Keratinocyte (primary cell): ENCODE measurements around the gene TNNC1. TPM values are rescaled to one million over a fixed set of nuclear protein-coding genes. Genes with fewer than 3 reads are reported as not detected.

Experiments used
- DNase-seq: peaks from one replicate; pipeline ENCODE4 v3.0.0-alpha.2; 2011; ENCODE audit warnings: low read depth, missing footprints, low spot score
- FAIRE-seq: peaks from 2 replicates; lab custom pipeline; 2011; peaks lifted over from hg19 to GRCh38; lab: Jason Lieb, UNC
- H2AFZ ChIP-seq: 2 replicates; pipeline ENCODE4 v1.6.0; 2012; ENCODE audit warnings: low read length, control low read depth, inconsistent platforms; ENCODE audit not compliant: control insufficient read depth
- H3K27ac ChIP-seq: 2 replicates; pipeline ENCODE4 v1.5.1; 2011; ENCODE audit warnings: low read length; ENCODE audit not compliant: control insufficient read depth, insufficient read depth
- H3K27me3 ChIP-seq: 3 replicates; pipeline ENCODE4 v1.6.0; 2011; ENCODE audit warnings: low read length; ENCODE audit not compliant: control insufficient read depth, insufficient read depth; ENCODE audit errors: extremely low read depth
- H3K36me3 ChIP-seq, 2 experiments: 2 replicates in 1 of 2; 3 replicates in 1 of 2; pipeline ENCODE4 v1.5.1; 2011; ENCODE audit warnings: low read length in 2 of 2, mild to moderate bottlenecking in 1 of 2; ENCODE audit not compliant: control insufficient read depth in 2 of 2, insufficient read depth in 2 of 2; ENCODE audit errors: extremely low read depth in 1 of 2
- H3K4me1 ChIP-seq: 3 replicates; pipeline ENCODE4 v1.5.1; 2011; ENCODE audit warnings: low read length; ENCODE audit not compliant: control insufficient read depth, insufficient read depth; ENCODE audit errors: extremely low read depth
- H3K4me2 ChIP-seq: 3 replicates; pipeline ENCODE4 v1.6.0; 2011; ENCODE audit warnings: low read depth, low read length; ENCODE audit not compliant: control insufficient read depth, insufficient read depth; ENCODE audit errors: extremely low read depth
- H3K4me3 ChIP-seq, 3 experiments: fragments of 200-600 bp in 1 of 3; sonication (generic) in 1 of 3; 2 replicates in 2 of 3; 3 replicates in 1 of 3; pipeline ENCODE4 v1.5.1; 2011 to 2016; ENCODE audit warnings: low read length in 3 of 3, mild to moderate bottlenecking in 3 of 3, control low read depth in 2 of 3, inconsistent platforms in 1 of 3, low read depth in 1 of 3, mixed read lengths in 1 of 3, mixed run types in 1 of 3, moderate library complexity in 1 of 3; ENCODE audit not compliant: control insufficient read depth in 2 of 3, insufficient read depth in 2 of 3; ENCODE audit errors: extremely low read depth in 1 of 3
- H3K79me2 ChIP-seq: 2 replicates; pipeline ENCODE4 v1.6.0; 2012; ENCODE audit warnings: low read length; ENCODE audit not compliant: control insufficient read depth, insufficient read depth
- H3K9ac ChIP-seq: 3 replicates; pipeline ENCODE4 v1.6.0; 2011; ENCODE audit warnings: low read length; ENCODE audit not compliant: control insufficient read depth, insufficient read depth; ENCODE audit errors: extremely low read depth
- H3K9me1 ChIP-seq: 3 replicates; pipeline ENCODE4 v1.6.0; 2011; ENCODE audit warnings: low read length; ENCODE audit not compliant: control insufficient read depth, insufficient read depth; ENCODE audit errors: extremely low read depth
- H3K9me3 ChIP-seq: 2 replicates; pipeline ENCODE4 v1.5.1; 2012; ENCODE audit warnings: low read depth, low read length; ENCODE audit not compliant: control insufficient read depth
- H4K20me1 ChIP-seq: 3 replicates; pipeline ENCODE4 v1.6.0; 2011; ENCODE audit warnings: low read length; ENCODE audit not compliant: control insufficient read depth, insufficient read depth; ENCODE audit errors: extremely low read depth
- CTCF ChIP-seq, 3 experiments: IDR thresholded peaks in 1 of 3; conservative IDR thresholded peaks in 1 of 3; optimal IDR thresholded peaks in 1 of 3; 2 replicates in 2 of 3; 3 replicates in 1 of 3; pipeline versions ENCODE3 to v1.5.1; 2011; ENCODE audit warnings: low read length in 3 of 3, mild to moderate bottlenecking in 3 of 3, moderate library complexity in 2 of 3, control low read depth in 1 of 3, inconsistent platforms in 1 of 3; ENCODE audit not compliant: insufficient read depth in 2 of 3; ENCODE audit errors: extremely low read depth in 1 of 3
- EZH2 ChIP-seq: IDR thresholded peaks from one replicate; pipeline ENCODE4 v1.6.1; 2012; ENCODE audit warnings: inconsistent platforms, mild to moderate bottlenecking, low read length, moderate library complexity
- dilution Hi-C: fragments of 300-500 bp; cut with MboI; formaldehyde crosslinking; loops from one replicate; pipeline ENCODE4 v1.7.0; 2020; ENCODE audit warnings: low sequenced_read_pairs; ENCODE audit not compliant: extremely low pct_ligation_motif_present
- polyA plus RNA-seq, 5 experiments: library from polyadenylated mRNA; depleted of rRNA in 3 of 5; stranded (reverse) in 3 of 5; stranded (forward) in 1 of 5; unstranded in 1 of 5; fragments of >200 nt; gene quantifications; 1 replicate in 1 of 5; 2 replicates in 3 of 5; 3 replicates in 1 of 5; pipeline versions ENCODE4 v1.2.1 to v1.2.3, GENCODE V29; 2011 to 2012; ENCODE audit warnings: missing spikeins in 2 of 5, low read depth in 1 of 5, low replicate concordance in 1 of 5

Gene TNNC1
- polyA plus RNA-seq, 1 donor (not counting 4 experiments of a cell fraction or from before 2014, with no cell fraction given), result 0.33 TPM

GRCh38 chr3:52483081-52483480 lies 29.2 kb upstream of the TNNC1 start:
- Histone ChIP-seq H3K4me2 (no peak overlapping the region), H3K4me3 (no peak overlapping the region), H4K20me1 (no peaks in the 10 kb centered on the region), H3K36me3 (peaks cover 48 to 54% of the 10 kb centered on the region in 2 experiments), H3K79me2 (no peaks in the 10 kb centered on the region), H3K9ac (no peak overlapping the region), H3K9me1 (no peaks in the 10 kb centered on the region), H3K9me3 (no peaks in the 10 kb centered on the region), H3K27me3 (no peaks in the 10 kb centered on the region), H2AFZ (no peak overlapping the region), H3K4me1 (peaks cover 12% of the 10 kb centered on the region), H3K27ac (no peak overlapping the region)
- DNase-seq (no peak), FAIRE-seq (no peak)
- no peak for TF ChIP-seq CTCF (optimal IDR thresholded peaks at IDR 0.05 in 1 of 3, IDR thresholded peaks at IDR 0.05 in 1 of 3, conservative IDR thresholded peaks at IDR 0.05 in 1 of 3; ENCODE audit: extremely low read depth in 1 of 3, insufficient read depth in 2 of 3, low read length in 3 of 3)
- no peak for TF ChIP-seq EZH2
- dilution Hi-C loops, result no loop called here

GRCh38 chr3:52481819-52482521 lies 28.1 kb upstream of the TNNC1 start:
- DNase-seq, result no peak
- peak in 1 of 3 experiments; percentile 62 for TF ChIP-seq CTCF (optimal IDR thresholded peaks at IDR 0.05 in 1 of 3, IDR thresholded peaks at IDR 0.05 in 1 of 3, conservative IDR thresholded peaks at IDR 0.05 in 1 of 3; ENCODE audit: extremely low read depth in 1 of 3, insufficient read depth in 2 of 3, low read length in 3 of 3)
- no peak for TF ChIP-seq EZH2
- peaks cover 12% of the 10 kb centered on the region for H3K4me1 ChIP-seq
- no peak overlapping the region for H3K4me3 ChIP-seq
- H3K36me3 ChIP-seq, result peaks cover 49 to 58% of the 10 kb centered on the region in 2 experiments
- no peak overlapping the region for H3K9ac ChIP-seq
- H3K9me3 ChIP-seq, result no peaks in the 10 kb centered on the region
- no peaks in the 10 kb centered on the region for H3K79me2 ChIP-seq
- H2AFZ ChIP-seq, result no peak overlapping the region
- no peak for FAIRE-seq
- dilution Hi-C loops, result no loop called here
- no peaks in the 10 kb centered on the region for H3K27me3 ChIP-seq
- no peak overlapping the region for H3K27ac ChIP-seq
- no peaks in the 10 kb centered on the region for H3K9me1 ChIP-seq
- no peaks in the 10 kb centered on the region for H4K20me1 ChIP-seq
- H3K4me2 ChIP-seq, result no peak overlapping the region
